BE2C (cell line): Measurements from ENCODE around the gene TFDP2.
"Not testable (repeated sequence)": the region's sequence is repeated elsewhere in the genome, so short reads cannot be mapped to it uniquely, and the experiment has no call there.

Experiments
- DNase-seq: peaks from one replicate; pipeline ENCODE4 v3.0.0-alpha.2; 2020
- H3K27me3 ChIP-seq: fragments of 250-450 bp; sonication (Bioruptor Pico); 2 replicates; pipeline ENCODE4 v1.5.1; 2020; ENCODE audit warnings: mild to moderate bottlenecking
- H3K36me3 ChIP-seq: fragments of 250-450 bp; sonication (Bioruptor Pico); 2 replicates; pipeline ENCODE4 v1.5.1; 2020; ENCODE audit warnings: mild to moderate bottlenecking
- H3K4me1 ChIP-seq: fragments of 250-450 bp; sonication (Bioruptor Pico); 2 replicates; pipeline ENCODE4 v1.5.1; 2020
- H3K4me3 ChIP-seq: 2 replicates; pipeline ENCODE4 v1.5.1; 2011; ENCODE audit warnings: low read depth, low read length
- H3K9me3 ChIP-seq: fragments of 250-450 bp; sonication (Bioruptor Pico); 2 replicates; pipeline ENCODE4 v1.5.1; 2020
- TF ChIP-seq, protein P1 (sequence below): IDR thresholded peaks from 2 replicates; pipeline ENCODE4 v1.5.1; 2012; ENCODE audit warnings: mild to moderate bottlenecking, low read depth, low read length

The TFDP2 gene

GRCh38 chr3:142087676-142088075 is 61.7 kb downstream of the TFDP2 start:
- Histone ChIP-seq H3K4me1 (no peaks in the 10 kb centered on the region), H3K4me3 (no peak overlapping the region), H3K27me3 (no peaks in the 10 kb centered on the region), H3K36me3 (no peaks in the 10 kb centered on the region), H3K9me3 (no peaks in the 10 kb centered on the region)
- TF ChIP-seq, protein P1, sequence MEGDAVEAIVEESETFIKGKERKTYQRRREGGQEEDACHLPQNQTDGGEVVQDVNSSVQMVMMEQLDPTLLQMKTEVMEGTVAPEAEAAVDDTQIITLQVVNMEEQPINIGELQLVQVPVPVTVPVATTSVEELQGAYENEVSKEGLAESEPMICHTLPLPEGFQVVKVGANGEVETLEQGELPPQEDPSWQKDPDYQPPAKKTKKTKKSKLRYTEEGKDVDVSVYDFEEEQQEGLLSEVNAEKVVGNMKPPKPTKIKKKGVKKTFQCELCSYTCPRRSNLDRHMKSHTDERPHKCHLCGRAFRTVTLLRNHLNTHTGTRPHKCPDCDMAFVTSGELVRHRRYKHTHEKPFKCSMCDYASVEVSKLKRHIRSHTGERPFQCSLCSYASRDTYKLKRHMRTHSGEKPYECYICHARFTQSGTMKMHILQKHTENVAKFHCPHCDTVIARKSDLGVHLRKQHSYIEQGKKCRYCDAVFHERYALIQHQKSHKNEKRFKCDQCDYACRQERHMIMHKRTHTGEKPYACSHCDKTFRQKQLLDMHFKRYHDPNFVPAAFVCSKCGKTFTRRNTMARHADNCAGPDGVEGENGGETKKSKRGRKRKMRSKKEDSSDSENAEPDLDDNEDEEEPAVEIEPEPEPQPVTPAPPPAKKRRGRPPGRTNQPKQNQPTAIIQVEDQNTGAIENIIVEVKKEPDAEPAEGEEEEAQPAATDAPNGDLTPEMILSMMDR: no peak
- DNase-seq: no peak

GRCh38 chr3:142086581-142087090 is 62.7 kb downstream of the TFDP2 start:
- Histone ChIP-seq H3K9me3 (no peaks in the 10 kb centered on the region), H3K4me1 (no peaks in the 10 kb centered on the region), H3K36me3 (no peaks in the 10 kb centered on the region), H3K27me3 (no peaks in the 10 kb centered on the region), H3K4me3 (no peak overlapping the region)
- TF ChIP-seq, protein P1: no peak
- no peak for DNase-seq

GRCh38 chr3:142081178-142081577 is 68.2 kb downstream of the TFDP2 start:
- TF ChIP-seq, protein P1: no peak
- Histone ChIP-seq H3K27me3 (no peaks in the 10 kb centered on the region), H3K4me3 (no peak overlapping the region), H3K9me3 (no peaks in the 10 kb centered on the region), H3K36me3 (no peaks in the 10 kb centered on the region), H3K4me1 (no peaks in the 10 kb centered on the region)
- no peak for DNase-seq

DNA sequence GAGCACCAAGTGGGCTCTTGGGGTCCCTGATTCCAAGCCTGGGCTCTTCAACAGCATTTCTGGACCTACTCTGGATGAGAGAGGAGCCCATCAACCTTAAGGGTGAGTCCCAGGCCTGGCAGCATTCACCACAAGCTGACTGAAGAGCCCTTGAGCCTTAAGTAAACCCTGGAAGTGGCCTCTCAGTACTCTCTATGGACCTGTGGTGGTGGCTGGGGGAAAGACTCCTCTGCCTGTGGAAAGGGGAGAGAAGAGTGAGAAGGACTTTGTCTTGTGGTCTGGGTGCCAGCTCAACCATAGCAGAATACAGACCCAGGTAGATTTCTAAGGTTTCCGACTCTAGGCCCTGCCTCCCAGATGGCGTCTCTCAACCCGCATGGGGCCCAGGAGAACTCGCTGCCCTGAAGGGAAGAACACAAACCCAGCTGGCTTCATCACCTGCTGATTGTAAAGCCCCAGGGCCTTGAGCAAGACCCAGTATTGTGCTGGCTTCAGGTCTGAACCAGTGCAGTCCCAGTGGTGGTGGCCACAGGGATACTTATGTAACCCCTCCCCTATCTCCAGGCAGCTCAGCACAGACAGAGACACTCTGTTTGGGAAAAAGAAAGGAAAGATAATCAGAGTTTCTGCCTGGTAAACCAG is 71.4 kb downstream of the TFDP2 start:
- TF ChIP-seq, protein P1: no peak
- no peaks in the 10 kb centered on the region for H3K27me3 ChIP-seq
- DNase-seq: no peak
- no peak overlapping the region for H3K4me3 ChIP-seq
- H3K4me1 ChIP-seq: no peaks in the 10 kb centered on the region
- H3K36me3 ChIP-seq: no peaks in the 10 kb centered on the region
- H3K9me3 ChIP-seq: no peaks in the 10 kb centered on the region

- no peaks in the 10 kb centered on the region for H3K27me3 ChIP-seq
- TF ChIP-seq, protein P1: no peak
These were observed 72.0 kb downstream of the TFDP2 start for GRCh38 chr3:142077155-142077858.

GRCh38 chr3:142075656-142076055 is 73.7 kb downstream of the TFDP2 start:
- not testable (repeated sequence) for H3K4me3 ChIP-seq, H3K4me1 ChIP-seq, DNase-seq, H3K36me3 ChIP-seq, H3K9me3 ChIP-seq, H3K27me3 ChIP-seq

More at GRCh38 chr3:142077155-142077858, 72.0 kb downstream of the TFDP2 start:
- H3K9me3 ChIP-seq: no peaks in the 10 kb centered on the region
- H3K4me1 ChIP-seq: no peaks in the 10 kb centered on the region
- H3K4me3 ChIP-seq: no peak overlapping the region
- no peak for DNase-seq
- H3K36me3 ChIP-seq: no peaks in the 10 kb centered on the region
